Neuronal stem cell (in vitro differentiated cells): Measurements from ENCODE around the gene SP6.
A peak's percentile ranks its signal among the peaks of the same experiment; 100 is the strongest.

Experiments used
- DNase-seq: peaks from one replicate; pipeline ENCODE4 v3.0.0-alpha.2; 2013; ENCODE audit warnings: low spot score
- H2AFZ ChIP-seq: one replicate; pipeline ENCODE4 v1.6.1; 2013; ENCODE audit warnings: mild to moderate bottlenecking, low read length, inconsistent platforms
- H2AK5ac ChIP-seq: 2 replicates; pipeline ENCODE4 v1.6.1; 2013; ENCODE audit warnings: low read depth, mild to moderate bottlenecking, inconsistent platforms, low read length, moderate library complexity, mixed read lengths
- H2BK120ac ChIP-seq: 2 replicates; pipeline ENCODE4 v1.6.1; 2013; ENCODE audit warnings: low read depth, mild to moderate bottlenecking, inconsistent platforms, low read length, moderate library complexity, mixed read lengths
- H2BK12ac ChIP-seq: one replicate; pipeline ENCODE4 v1.6.1; 2013; ENCODE audit warnings: low read length, inconsistent platforms
- H2BK15ac ChIP-seq: 2 replicates; pipeline ENCODE4 v1.6.1; 2013; ENCODE audit warnings: mild to moderate bottlenecking, low read length, inconsistent platforms, mixed read lengths
- H2BK5ac ChIP-seq: one replicate; pipeline ENCODE4 v1.6.1; 2013; ENCODE audit warnings: inconsistent platforms, mild to moderate bottlenecking, low read length, moderate library complexity
- H3K14ac ChIP-seq: one replicate; pipeline ENCODE4 v1.6.1; 2013; ENCODE audit warnings: low read length, inconsistent platforms
- H3K18ac ChIP-seq: 2 replicates; pipeline ENCODE4 v1.6.1; 2013; ENCODE audit warnings: low read length, inconsistent platforms
- H3K23ac ChIP-seq: 2 replicates; pipeline ENCODE4 v1.6.1; 2013; ENCODE audit warnings: low read depth, mild to moderate bottlenecking, mixed read lengths, low read length, inconsistent platforms; ENCODE audit not compliant: poor library complexity
- H3K27ac ChIP-seq: replicated peaks from 3 replicates; pipeline ENCODE4 v1.5.1; 2013; ENCODE audit warnings: low read length, inconsistent platforms
- H3K27me3 ChIP-seq, 3 experiments: 2 replicates each; pipeline ENCODE4 v1.6.1; 2013; ENCODE audit warnings: low read length in 3 of 3, mild to moderate bottlenecking in 2 of 3, inconsistent platforms in 1 of 3, low read depth in 1 of 3, mixed read lengths in 1 of 3, moderate library complexity in 1 of 3; ENCODE audit not compliant: control insufficient read depth in 3 of 3, insufficient read depth in 3 of 3
- H3K36me3 ChIP-seq, 2 donors: replicated peaks in 1 of 2; 2 replicates each; pipeline ENCODE4 v1.6.1; 2013; ENCODE audit warnings: low read length in 2 of 2; ENCODE audit not compliant: control insufficient read depth in 2 of 2, insufficient read depth in 2 of 2
- H3K4ac ChIP-seq: 2 replicates; pipeline ENCODE4 v1.6.1; 2013; ENCODE audit warnings: inconsistent platforms, mild to moderate bottlenecking, low read length, moderate library complexity
- H3K4me1 ChIP-seq, 2 donors: 1 replicate in 1 of 2; 2 replicates in 1 of 2; pipeline ENCODE4 v1.6.1; 2013; ENCODE audit warnings: low read length in 2 of 2, low read depth in 1 of 2; ENCODE audit not compliant: control insufficient read depth in 2 of 2, insufficient read depth in 1 of 2
- H3K4me2 ChIP-seq: one replicate; pipeline ENCODE4 v1.6.1; 2013; ENCODE audit warnings: mild to moderate bottlenecking, low read length, inconsistent platforms; ENCODE audit not compliant: insufficient read depth, poor library complexity, severe bottlenecking
- H3K4me3 ChIP-seq, 2 donors: 2 replicates each; pipeline ENCODE4 v1.5.1; 2013; ENCODE audit warnings: low read length in 2 of 2, mild to moderate bottlenecking in 2 of 2, inconsistent platforms in 1 of 2, moderate library complexity in 1 of 2
- H3K79me1 ChIP-seq: one replicate; pipeline ENCODE4 v1.6.1; 2013; ENCODE audit warnings: low read depth, mild to moderate bottlenecking, inconsistent platforms, low read length, moderate library complexity
- H3K9ac ChIP-seq: one replicate; pipeline ENCODE4 v1.6.1; 2013; ENCODE audit warnings: mild to moderate bottlenecking, low read depth, low read length, inconsistent platforms; ENCODE audit not compliant: poor library complexity
- H3K9me3 ChIP-seq, 2 donors: replicated peaks in 1 of 2; 2 replicates each; pipeline versions ENCODE3 to v1.6.1; 2013; ENCODE audit warnings: low read length in 2 of 2, mild to moderate bottlenecking in 2 of 2, inconsistent platforms in 1 of 2, low read depth in 1 of 2, mixed read lengths in 1 of 2, moderate library complexity in 1 of 2; ENCODE audit not compliant: control insufficient read depth in 2 of 2, insufficient read depth in 1 of 2
- H4K8ac ChIP-seq: one replicate; pipeline ENCODE4 v1.6.1; 2013; ENCODE audit warnings: low read depth, mild to moderate bottlenecking, inconsistent platforms, low read length, moderate library complexity
- H4K91ac ChIP-seq: one replicate; pipeline ENCODE4 v1.6.1; 2013; ENCODE audit warnings: low read length, low read depth, mild to moderate bottlenecking, inconsistent platforms; ENCODE audit not compliant: poor library complexity
- WGBS, 2 donors: extraction: QIAGEN DNeasy Blood & Tissue Kit; methylation state at CpG; one replicate each; pipeline ENCODE4 v1.1.7; 2013; ENCODE audit warnings: missing lambda C conversion rate in 2 of 2, mixed read lengths in 1 of 2; ENCODE audit not compliant: insufficient read length in 2 of 2, insufficient replicate concordance in 1 of 2; ENCODE audit errors: extremely low coverage in 2 of 2; 5-methylcytosine and 5-hydroxymethylcytosine counted together

SP6 gene

GRCh38 chr17:47873200-47874090 is 22.5 kb upstream of the SP6 start:
- H3K9ac ChIP-seq = no peak overlapping the region
- no peak for DNase-seq
- H2BK5ac ChIP-seq = no peak overlapping the region
- no peak overlapping the region for H2AFZ ChIP-seq
- no peak overlapping the region for H4K91ac ChIP-seq
- no peak overlapping the region for H3K18ac ChIP-seq
- H3K23ac ChIP-seq = no peak overlapping the region
- no peak overlapping the region for H3K27ac ChIP-seq
- WGBS, 2 donors = no CpG with 5 or more reads among the region's 4 CpGs
- no peak overlapping the region for H3K4me3 ChIP-seq
- H3K4ac ChIP-seq = no peak overlapping the region
- H2BK12ac ChIP-seq = no peak overlapping the region
- no peak overlapping the region for H2AK5ac ChIP-seq
- H3K4me1 ChIP-seq = peaks cover 0 to 22% of the 10 kb centered on the region in 2 donors
- H3K9me3 ChIP-seq = no peaks in the 10 kb centered on the region
- H3K36me3 ChIP-seq = no peaks in the 10 kb centered on the region
- H3K27me3 ChIP-seq = peaks cover 0 to 92% (median 19%) of the 10 kb centered on the region in 3 experiments
- no peak overlapping the region for H3K14ac ChIP-seq
- H3K79me1 ChIP-seq = no peaks in the 10 kb centered on the region
- H2BK120ac ChIP-seq = no peak overlapping the region
- H3K4me2 ChIP-seq = no peak overlapping the region
- H2BK15ac ChIP-seq = no peak overlapping the region
- no peak overlapping the region for H4K8ac ChIP-seq

GRCh38 chr17:47872651-47873161 is 21.7 kb upstream of the SP6 start:
- peak overlapping the region in 1 of 2 donors; percentile 55 for H3K4me3 ChIP-seq
- H3K27me3 ChIP-seq = peaks cover 0 to 92% (median 19%) of the 10 kb centered on the region in 3 experiments
- H3K27ac ChIP-seq = no peak overlapping the region
- H3K14ac ChIP-seq = no peak overlapping the region
- H2BK12ac ChIP-seq = no peak overlapping the region
- no peak overlapping the region for H3K23ac ChIP-seq
- no peak overlapping the region for H3K4ac ChIP-seq
- WGBS, 2 donors = no CpG with 5 or more reads among the region's 15 CpGs
- no peaks in the 10 kb centered on the region for H3K36me3 ChIP-seq
- no peak overlapping the region for H4K8ac ChIP-seq
- no peak overlapping the region for H4K91ac ChIP-seq
- peak overlapping the region; percentile 72 for H2AFZ ChIP-seq
- peak overlapping the region; percentile 61 for H2AK5ac ChIP-seq
- DNase-seq = no peak
- H2BK5ac ChIP-seq = no peak overlapping the region
- peaks cover 0 to 18% of the 10 kb centered on the region in 2 donors for H3K4me1 ChIP-seq
- no peak overlapping the region for H2BK120ac ChIP-seq
- H3K4me2 ChIP-seq = peak overlapping the region; percentile 85
- H3K79me1 ChIP-seq = no peaks in the 10 kb centered on the region
- H3K9me3 ChIP-seq = no peaks in the 10 kb centered on the region
- peak overlapping the region; percentile 76 for H2BK15ac ChIP-seq
- peak overlapping the region; percentile 82 for H3K18ac ChIP-seq
- H3K9ac ChIP-seq = no peak overlapping the region

- Histone ChIP-seq H2AFZ (peak overlapping the region; percentile 72), H3K18ac (peak overlapping the region; percentile 82), H2BK12ac (no peak overlapping the region), H3K23ac (no peak overlapping the region), H2BK120ac (no peak overlapping the region), H3K4me2 (peak overlapping the region; percentile 85), H4K8ac (no peak overlapping the region), H4K91ac (no peak overlapping the region), H3K27me3 (peaks cover 0 to 92% (median 19%) of the 10 kb centered on the region in 3 experiments), H3K4ac (no peak overlapping the region), H3K36me3 (no peaks in the 10 kb centered on the region), H2BK15ac (peak overlapping the region; percentile 76), H3K9ac (no peak overlapping the region), H3K4me1 (peaks cover 0 to 18% of the 10 kb centered on the region in 2 donors), H3K4me3 (peak overlapping the region in 1 of 2 donors; percentile 55), H3K14ac (no peak overlapping the region), H2BK5ac (no peak overlapping the region), H3K9me3 (no peaks in the 10 kb centered on the region), H3K27ac (no peak overlapping the region), H2AK5ac (peak overlapping the region; percentile 61), H3K79me1 (no peaks in the 10 kb centered on the region)
- no peak for DNase-seq
- no CpG with 5 or more reads among the region's 29 CpGs for WGBS, 2 donors
Measured at GRCh38 chr17:47872019-47872650, 21.2 kb upstream of the SP6 start.

GRCh38 chr17:47871048-47871447 is 20.1 kb upstream of the SP6 start:
- Histone ChIP-seq H2AK5ac (no peak overlapping the region), H3K4me2 (no peak overlapping the region), H2BK15ac (no peak overlapping the region), H3K27me3 (peaks cover 0 to 100% (median 19%) of the 10 kb centered on the region in 3 experiments), H3K18ac (no peak overlapping the region), H3K79me1 (no peaks in the 10 kb centered on the region), H3K4me1 (peaks cover 0 to 18% of the 10 kb centered on the region in 2 donors), H2BK12ac (no peak overlapping the region), H4K8ac (no peak overlapping the region), H2BK120ac (no peak overlapping the region), H3K27ac (no peak overlapping the region), H3K14ac (no peak overlapping the region), H3K36me3 (no peaks in the 10 kb centered on the region), H3K23ac (no peak overlapping the region), H3K9me3 (no peaks in the 10 kb centered on the region), H3K4ac (no peak overlapping the region), H2AFZ (no peak overlapping the region), H3K9ac (no peak overlapping the region), H2BK5ac (no peak overlapping the region), H4K91ac (no peak overlapping the region), H3K4me3 (no peak overlapping the region)
- DNase-seq = no peak
